ENCODE results near the gene IMP4. TPM values are rescaled to one million over a fixed set of nuclear protein-coding genes. Genes with fewer than 3 reads are reported as not detected.

Gene IMP4
- total and polyA plus RNA-seq, 2 donors (not counting 3 experiments of a cell fraction or from before 2014, with no cell fraction given), result 74.0 to 149 TPM

DNA sequence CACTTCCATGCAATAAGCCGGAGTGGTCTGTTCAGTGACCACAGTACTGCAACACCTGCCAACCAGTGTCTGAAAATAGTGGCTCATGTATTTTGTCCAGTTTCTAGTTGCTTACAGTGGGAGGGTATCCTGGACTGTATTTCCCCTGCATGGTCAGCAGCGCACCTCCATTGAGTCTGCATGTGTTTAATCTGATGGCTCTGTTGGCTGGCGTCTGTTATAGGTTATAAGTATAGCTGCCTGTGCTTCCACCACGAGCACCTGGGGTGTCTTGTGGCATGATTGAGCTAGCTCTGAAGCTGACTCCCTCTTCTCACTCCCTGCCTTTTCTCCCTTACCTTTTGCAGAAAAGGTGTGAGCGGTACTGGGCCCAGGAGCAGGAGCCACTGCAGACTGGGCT lies 26.1 kb downstream of the IMP4 start:
- H3K4me3 ChIP-seq (replicated peaks in 1 of 3; ENCODE audit: insufficient read depth in 1 of 3, low read depth in 1 of 3, low read length in 3 of 3), result no peak overlapping the region
- H3K4me1 ChIP-seq (ENCODE audit: control insufficient read depth, extremely low read depth, insufficient read depth, low read length), result peaks cover 14% of the 10 kb centered on the region
- ChIA-PET CTCF (interaction anchor here (1.5 to 1.7 kb wide), 2 partner anchors 13 to 15 kb away, joined by 5 read pairs; partner anchors contain the start of gene PTPN18), POLR2A (no interaction called here)
- H3K9me1 ChIP-seq (replicated peaks; ENCODE audit: control insufficient read depth, extremely low read depth, insufficient read depth, low read length), result no peaks in the 10 kb centered on the region
- no peak overlapping the region for H2AFZ ChIP-seq (ENCODE audit: low read depth, low read length)
- H3K4me2 ChIP-seq (ENCODE audit: insufficient read depth, low read length), result no peak overlapping the region
- FAIRE-seq (no peak), DNase-seq (ENCODE audit: low read depth, low spot score) (no peak)
- H3K36me3 ChIP-seq (ENCODE audit: control insufficient read depth in 2 of 2, extremely low read depth in 1 of 2, insufficient read depth in 2 of 2, low read length in 2 of 2), result no peaks in the 10 kb centered on the region
- dilution Hi-C loops (cut with MboI; ENCODE audit: extremely low pct_ligation_motif_present, low sequenced_read_pairs) (no loop called here), intact Hi-C loops (cut with micrococcal nuclease) (no loop called here)
- TF ChIP-seq POLR2AphosphoS5 (IDR thresholded peaks at IDR 0.05; ENCODE audit: insufficient read depth, low read depth, low read length) (no peak), POLR2A (IDR thresholded peaks at IDR 0.05; ENCODE audit: low read depth, low read length) (no peak), MYC (IDR thresholded peaks at IDR 0.05; ENCODE audit: low read depth, low read length) (no peak), FOS (IDR thresholded peaks at IDR 0.05; ENCODE audit: borderline replicate concordance, insufficient read depth, low read length) (no peak), JUN (IDR thresholded peaks at IDR 0.05; ENCODE audit: borderline replicate concordance, insufficient read depth, insufficient read length, low read depth) (no peak), GATA2 (IDR thresholded peaks at IDR 0.05; ENCODE audit: insufficient read depth, insufficient read length, low read depth, low read length) (no peak), EZH2 (IDR thresholded peaks at IDR 0.05; ENCODE audit: borderline replicate concordance, low read depth, low read length, severe bottlenecking) (no peak)
- TF ChIP-seq, protein P1, sequence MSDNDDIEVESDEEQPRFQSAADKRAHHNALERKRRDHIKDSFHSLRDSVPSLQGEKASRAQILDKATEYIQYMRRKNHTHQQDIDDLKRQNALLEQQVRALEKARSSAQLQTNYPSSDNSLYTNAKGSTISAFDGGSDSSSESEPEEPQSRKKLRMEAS (IDR thresholded peaks at IDR 0.05; ENCODE audit: insufficient read depth, insufficient read length), result no peak
- TF ChIP-seq, protein P2, sequence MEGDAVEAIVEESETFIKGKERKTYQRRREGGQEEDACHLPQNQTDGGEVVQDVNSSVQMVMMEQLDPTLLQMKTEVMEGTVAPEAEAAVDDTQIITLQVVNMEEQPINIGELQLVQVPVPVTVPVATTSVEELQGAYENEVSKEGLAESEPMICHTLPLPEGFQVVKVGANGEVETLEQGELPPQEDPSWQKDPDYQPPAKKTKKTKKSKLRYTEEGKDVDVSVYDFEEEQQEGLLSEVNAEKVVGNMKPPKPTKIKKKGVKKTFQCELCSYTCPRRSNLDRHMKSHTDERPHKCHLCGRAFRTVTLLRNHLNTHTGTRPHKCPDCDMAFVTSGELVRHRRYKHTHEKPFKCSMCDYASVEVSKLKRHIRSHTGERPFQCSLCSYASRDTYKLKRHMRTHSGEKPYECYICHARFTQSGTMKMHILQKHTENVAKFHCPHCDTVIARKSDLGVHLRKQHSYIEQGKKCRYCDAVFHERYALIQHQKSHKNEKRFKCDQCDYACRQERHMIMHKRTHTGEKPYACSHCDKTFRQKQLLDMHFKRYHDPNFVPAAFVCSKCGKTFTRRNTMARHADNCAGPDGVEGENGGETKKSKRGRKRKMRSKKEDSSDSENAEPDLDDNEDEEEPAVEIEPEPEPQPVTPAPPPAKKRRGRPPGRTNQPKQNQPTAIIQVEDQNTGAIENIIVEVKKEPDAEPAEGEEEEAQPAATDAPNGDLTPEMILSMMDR (IDR thresholded peaks at IDR 0.05; ENCODE audit: extremely low read depth in 1 of 2, insufficient read depth in 1 of 2, low read depth in 1 of 2, low read length in 2 of 2), result no peak
- no TSS peak for BruUV-seq (replicated peaks)
- H4K20me1 ChIP-seq (replicated peaks; ENCODE audit: control insufficient read depth, extremely low read depth, insufficient read depth, low read length), result no peaks in the 10 kb centered on the region
- H3K9ac ChIP-seq (replicated peaks; ENCODE audit: extremely low read depth, insufficient read depth, low read length), result no peak overlapping the region
- H3K79me2 ChIP-seq (ENCODE audit: control insufficient read depth, insufficient read depth, low read length), result peaks cover 5% of the 10 kb centered on the region
- H3K9me3 ChIP-seq (replicated peaks; ENCODE audit: control insufficient read depth, insufficient read depth, low read length), result no peaks in the 10 kb centered on the region
- H3K27ac ChIP-seq (ENCODE audit: insufficient read depth, low read depth, low read length), result no peak overlapping the region
- H3K27me3 ChIP-seq (ENCODE audit: control insufficient read depth in 2 of 2, insufficient read depth in 2 of 2, low read length in 2 of 2), result no peaks in the 10 kb centered on the region

Measured in endothelial cell of umbilical vein (primary cell).